ENCODE data around the gene CELF2. TPM values are rescaled to one million over a fixed set of nuclear protein-coding genes. Genes with fewer than 3 reads are reported as not detected.

The CELF2 gene
- total RNA-seq, 1 donor from 2014 or later, result 29.3 TPM

DNA sequence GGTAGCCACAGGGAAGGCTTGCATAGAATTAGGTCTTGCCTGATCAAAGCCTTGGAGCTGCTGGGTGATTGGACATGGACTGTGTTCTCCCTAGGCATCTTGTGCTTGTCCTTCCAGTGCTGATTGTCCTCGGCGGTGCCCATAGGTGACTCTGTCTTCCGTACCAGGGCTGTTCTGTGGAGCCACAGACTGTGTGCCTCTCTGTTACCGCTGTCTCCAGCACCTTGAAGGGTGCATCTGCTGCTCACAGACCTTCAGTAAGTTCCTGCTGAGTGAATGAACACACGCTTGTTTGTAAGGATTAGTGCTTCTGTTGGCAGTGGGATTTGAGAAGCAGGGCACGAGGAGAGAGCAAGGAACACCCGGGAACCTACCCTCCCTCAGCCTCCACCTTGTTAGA lies 116.7 kb downstream of the CELF2 start:
- no peak for DNase-seq

GRCh38 chr10:11135709-11136108 lies 118.0 kb downstream of the CELF2 start:
- no peak for DNase-seq

DNA sequence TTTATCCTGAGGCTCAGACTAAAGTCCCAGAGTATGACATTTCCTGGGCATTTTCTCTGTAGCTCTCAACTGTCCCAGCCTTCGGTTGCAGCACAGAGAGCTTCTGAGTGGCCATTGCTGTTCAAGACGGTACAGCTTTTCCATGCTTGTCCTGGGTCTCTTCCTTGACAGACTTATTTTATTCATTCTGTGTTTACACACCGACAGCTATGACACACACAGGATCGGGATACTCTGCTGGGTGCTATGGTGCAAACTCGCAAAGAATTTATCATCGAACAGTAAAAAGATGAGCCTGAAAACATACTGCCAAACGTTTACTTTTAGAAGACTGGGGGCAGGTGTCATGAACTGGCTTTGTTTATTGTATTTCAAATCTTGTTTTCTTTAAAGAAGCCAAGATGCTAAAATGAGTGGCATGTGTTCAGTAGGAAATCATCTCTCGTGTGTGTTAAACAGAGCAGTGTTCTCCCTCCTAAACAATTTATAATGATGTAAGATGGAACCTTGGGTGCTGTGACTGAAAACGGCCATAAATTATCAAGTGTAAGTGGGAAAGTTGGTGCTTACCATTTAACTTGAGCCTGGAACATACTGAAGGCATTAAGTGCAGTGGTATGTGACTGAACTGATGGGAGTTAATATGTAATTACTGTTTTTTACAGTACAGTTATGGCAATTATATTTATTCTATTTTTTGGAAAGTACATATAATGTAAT lies 120.8 kb downstream of the CELF2 start:
- no peak for DNase-seq

DNA sequence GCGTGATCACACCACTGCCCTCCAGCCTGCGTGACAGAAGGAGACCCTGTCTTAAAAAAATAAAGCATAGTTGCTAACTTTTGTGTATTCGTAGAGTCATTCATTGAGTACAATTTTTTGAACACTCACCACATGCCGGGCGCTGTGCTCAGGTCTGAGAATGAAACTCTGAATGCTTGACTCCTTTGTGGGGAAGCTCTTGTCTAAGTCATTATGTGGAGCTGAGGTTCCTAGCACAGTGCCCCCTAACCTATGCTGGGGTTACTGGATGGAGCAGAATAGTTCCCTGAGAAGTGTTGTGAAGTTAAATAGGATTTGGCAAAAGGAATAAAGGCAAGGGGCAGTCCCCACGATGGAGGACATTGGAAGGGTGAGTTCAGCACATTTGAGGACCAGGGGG lies 123.3 kb downstream of the CELF2 start:
- DNase-seq, result no peak

DNA sequence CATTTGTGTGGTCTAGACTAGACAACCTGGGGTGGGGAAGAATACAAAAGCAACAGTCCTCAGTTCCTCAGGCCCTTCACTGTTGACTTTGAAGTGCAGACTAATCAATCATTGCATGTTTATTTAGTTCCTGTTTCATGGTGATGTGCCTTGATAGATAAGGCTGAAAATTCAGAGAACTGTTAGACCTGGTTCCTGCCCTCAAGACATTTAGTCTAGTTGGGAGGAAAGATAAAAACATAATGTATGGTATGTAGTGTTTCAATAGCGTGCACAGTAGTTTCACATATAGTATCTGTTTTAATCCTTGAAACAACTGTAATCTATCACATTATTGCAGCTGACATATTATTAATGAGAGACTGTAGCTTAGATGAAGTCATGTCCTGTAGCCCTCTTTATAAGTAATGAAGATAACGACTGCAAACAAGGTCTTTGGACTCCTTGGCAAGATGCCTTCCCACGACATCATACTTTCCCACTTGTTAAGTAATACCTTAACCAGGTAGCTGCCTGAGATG lies 124.0 kb downstream of the CELF2 start:
- no peak for DNase-seq

DNA sequence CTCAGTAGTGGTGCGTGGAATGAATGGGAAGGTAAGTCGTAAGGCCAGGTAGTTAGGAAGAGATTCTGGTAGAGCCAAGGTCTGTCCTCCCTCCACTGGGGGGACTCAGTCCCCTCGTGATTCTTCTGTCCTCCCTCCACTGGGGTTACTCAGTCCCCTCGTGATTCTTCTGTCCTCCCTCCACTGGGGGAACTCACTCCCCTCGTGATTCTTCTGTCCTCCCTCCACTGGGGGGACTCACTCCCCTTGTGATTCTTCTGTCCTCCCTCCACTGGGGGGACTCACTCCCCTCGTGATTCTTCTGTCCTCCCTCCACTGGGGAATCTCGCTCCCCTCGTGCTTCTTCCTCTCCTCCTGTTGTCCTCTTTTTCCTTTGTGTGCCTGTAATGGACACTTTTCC lies 125.1 kb downstream of the CELF2 start:
- DNase-seq, result no peak

- no peak for DNase-seq
Observed at GRCh38 chr10:11143242-11143641, 125.6 kb downstream of the CELF2 start.

DNA sequence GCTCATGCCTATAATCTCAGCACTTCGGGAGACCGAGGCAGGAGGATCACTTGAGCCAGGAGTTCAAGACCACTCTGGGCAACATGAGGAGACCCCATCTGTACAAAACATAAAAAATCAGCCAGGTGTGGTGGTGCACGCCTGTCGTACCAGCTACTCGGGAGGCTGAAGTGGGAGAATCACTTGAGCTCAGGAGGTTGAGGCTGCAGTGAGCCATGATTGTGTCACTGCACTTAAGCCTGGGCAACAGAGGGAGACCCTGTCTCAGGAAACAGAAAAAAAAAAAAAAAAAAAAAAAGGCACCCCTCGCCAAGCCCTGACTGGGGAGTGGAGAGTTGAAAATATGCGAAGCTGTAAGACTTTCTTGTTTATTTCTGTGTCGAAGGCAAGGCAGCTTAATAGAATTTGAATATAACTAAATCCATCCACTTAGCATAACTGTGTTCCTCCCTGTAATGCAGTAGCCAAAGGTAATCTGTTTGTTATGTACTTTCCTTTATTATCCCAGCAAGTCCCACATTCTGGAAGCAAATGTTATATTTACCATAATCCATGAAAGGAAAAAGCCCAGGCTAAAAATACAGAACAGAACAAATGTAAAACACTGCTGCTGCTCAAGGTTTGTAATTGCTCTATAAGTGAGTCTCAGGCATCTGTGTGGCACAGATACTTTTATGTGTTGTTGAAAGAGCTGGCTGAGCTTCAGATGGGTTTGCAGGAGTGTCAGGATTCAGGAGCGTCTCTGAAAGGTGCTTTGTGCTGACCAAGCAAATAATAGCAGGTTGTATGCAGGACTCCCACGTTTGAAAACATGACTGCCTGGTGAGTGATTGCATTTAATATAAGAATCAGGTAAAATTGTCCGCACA lies 127.2 kb downstream of the CELF2 start:
- DNase-seq, result no peak

- DNase-seq, result no peak
Observed at GRCh38 chr10:11145495-11145855, 127.8 kb downstream of the CELF2 start.

DNA sequence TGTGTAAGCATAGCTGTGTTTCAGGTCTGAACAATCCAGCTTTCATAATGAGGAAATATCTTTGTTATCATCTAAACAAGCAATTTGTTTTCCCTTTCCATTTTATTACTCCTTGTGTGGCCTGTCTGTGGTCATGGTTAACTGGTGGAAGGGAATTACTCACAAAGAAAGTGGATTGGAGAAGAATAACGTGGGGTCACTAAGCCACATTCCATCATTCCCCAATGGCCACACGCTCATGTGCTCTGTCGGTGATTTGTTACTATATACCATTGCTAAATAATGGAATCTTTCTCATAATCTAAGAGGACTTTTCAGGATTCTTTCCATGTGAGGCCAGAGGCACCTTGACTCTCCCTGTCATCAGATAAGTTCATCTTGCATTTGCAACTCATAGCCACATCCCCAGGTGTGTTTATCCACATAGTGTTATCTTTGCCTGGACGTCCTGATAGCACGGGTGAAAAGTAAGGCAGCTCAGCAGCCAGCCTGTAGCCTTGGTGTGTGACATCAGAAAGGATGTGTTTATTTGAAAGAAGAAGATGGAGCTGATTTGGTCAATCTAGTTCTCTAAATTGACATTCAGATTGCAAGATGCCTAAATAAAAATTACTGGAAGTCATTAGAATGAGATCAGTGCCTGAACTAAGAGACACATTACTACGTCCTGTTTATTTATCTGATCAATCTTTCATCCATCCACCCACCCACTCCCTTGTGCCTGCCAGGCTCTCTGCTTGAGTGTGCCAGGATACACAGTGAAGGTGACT lies 128.9 kb downstream of the CELF2 start:
- DNase-seq, result no peak

- DNase-seq, result no peak
Observed at GRCh38 chr10:11147722-11148121, 130.1 kb downstream of the CELF2 start.

- no peak for DNase-seq
Observed at GRCh38 chr10:11148142-11149028, 130.7 kb downstream of the CELF2 start.

DNA sequence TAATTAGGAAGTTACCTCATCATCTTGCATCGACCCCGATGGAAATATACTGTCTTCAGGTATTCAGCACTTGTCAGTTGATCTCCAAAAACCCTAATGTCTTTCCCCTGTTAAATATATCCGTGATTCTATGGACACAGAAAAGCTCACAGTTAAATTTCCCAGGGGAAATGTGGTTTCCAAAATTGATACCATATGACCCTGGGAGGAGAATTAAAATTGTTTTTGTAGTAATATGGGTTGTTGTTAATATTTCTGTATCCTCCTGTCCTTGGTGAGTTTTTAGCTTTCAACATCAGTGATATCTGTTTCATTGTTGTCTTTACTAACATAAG lies 132.1 kb downstream of the CELF2 start:
- DNase-seq, result peak; percentile 25

GRCh38 chr10:11150231-11150731 lies 132.6 kb downstream of the CELF2 start:
- DNase-seq, result no peak

- DNase-seq, result peak; percentile 59
Observed at GRCh38 chr10:11150879-11151415, 133.3 kb downstream of the CELF2 start.

- peak; percentile 12 for DNase-seq
Observed at GRCh38 chr10:11152801-11153200, 135.1 kb downstream of the CELF2 start.

GRCh38 chr10:11153245-11153644 lies 135.6 kb downstream of the CELF2 start:
- no peak for DNase-seq

GRCh38 chr10:11153766-11154165 lies 136.1 kb downstream of the CELF2 start:
- peak; percentile 70 for DNase-seq

DNA sequence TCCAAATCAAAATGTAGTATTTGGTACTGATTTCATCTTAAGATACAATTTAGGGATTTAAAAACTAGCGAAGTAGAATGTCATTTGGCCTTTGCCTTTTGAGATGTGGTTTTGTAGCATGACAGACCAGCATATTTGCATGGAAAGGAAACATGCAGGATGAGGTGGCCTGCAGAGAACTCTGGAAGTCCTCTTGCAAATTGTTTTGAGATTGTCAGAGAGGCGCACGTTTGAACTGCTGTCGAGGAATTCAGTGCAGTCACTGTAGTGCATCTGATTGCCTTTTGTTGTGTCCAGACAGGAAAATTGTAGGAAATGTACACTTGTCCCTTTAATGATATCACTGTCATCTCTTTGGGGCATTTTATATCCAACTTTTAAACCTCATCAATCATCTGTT lies 136.7 kb downstream of the CELF2 start:
- no peak for DNase-seq

DNA sequence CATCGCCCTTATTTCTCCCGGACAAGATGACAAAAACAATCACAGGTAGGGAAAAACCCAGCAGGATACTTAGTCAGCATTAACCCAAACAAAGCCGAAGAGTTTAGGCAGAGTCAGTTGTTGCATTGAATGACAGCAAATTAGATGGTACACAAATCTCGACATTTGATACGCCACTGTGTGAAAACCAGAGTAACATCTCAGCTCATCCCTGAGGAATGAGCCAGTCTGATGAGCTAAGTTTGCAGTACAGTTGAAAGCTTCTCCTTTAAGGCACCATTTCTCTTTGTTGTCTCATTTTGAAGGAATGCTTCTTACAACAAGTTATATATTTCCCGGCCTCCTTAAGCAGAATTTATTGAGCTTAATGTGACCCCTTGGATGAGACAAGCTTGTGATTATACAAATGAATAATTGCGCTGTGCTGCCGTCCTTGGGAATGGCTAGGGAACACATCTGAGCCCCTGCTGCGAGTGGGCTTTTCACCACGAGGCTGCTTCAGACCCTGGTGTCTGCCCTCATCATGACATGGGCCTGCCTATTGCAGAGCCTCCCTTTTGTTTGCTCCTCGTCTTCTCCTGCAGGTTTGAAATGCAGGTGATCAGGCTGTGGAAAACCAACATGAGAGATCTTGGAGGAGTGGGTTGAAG lies 137.3 kb downstream of the CELF2 start:
- DNase-seq, result peak; percentile 43

DNA sequence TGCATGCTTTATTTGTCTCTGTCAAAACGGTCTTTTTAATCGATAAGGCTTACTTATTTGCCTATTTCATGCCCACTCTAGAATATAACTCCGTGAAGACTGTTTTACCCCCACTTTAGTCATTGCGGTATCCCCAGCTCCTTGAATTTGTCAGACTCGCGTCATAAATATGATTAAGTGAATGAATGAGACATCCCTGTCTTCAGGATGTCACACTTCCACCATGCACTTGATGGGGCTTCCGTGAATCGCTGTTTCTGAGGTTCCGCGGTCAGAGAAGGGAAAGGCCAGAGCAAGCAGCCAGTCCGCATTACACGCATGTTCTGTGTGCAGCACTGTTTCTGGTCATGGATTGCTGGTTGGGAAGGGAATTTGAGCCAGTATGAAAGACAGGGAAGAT lies 138.8 kb downstream of the CELF2 start:
- DNase-seq, result no peak
